ENCODE data around the gene AMOTL2. TPM values are rescaled to one million over a fixed set of nuclear protein-coding genes. Genes with fewer than 3 reads are reported as not detected.

AMOTL2 gene
- total and polyA plus RNA-seq, 4 donors = 4.2 to 16.7 (median 9.4) TPM

DNA sequence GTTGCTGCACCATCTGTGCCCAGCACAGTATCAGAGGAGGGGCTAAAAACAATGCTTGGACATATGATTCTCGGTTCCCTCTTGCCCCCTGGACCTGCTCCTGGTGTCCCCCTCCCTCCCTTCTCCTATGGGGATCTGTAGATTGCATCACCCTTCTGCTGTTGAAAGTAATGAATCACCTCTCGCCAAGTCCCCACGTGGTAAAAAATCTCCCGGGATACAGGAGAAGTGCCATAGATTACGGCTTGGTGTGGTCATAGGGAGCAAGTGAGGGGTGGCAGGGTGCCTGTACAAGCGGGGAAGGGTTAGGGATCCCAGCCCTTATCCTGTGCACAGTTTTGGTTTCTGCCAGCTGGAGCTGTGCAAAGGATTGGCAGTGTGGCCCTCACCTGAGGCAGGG, 37.7 kb downstream of the AMOTL2 start:
- Histone ChIP-seq H3K27me3 (ENCODE audit: control insufficient read depth in 4 of 4, insufficient read depth in 4 of 4, low read length in 3 of 4) (no peaks in the 10 kb centered on the region), H3K9me3 (ENCODE audit: control insufficient read depth in 4 of 4, low read length in 3 of 4) (no peaks in the 10 kb centered on the region), H3K27ac (ENCODE audit: low read depth in 1 of 2, low read length in 2 of 2) (no peak overlapping the region), H3K9ac (ENCODE audit: low read depth in 1 of 2, low read length in 2 of 2) (no peak overlapping the region), H3K4me1 (ENCODE audit: control insufficient read depth in 4 of 4, insufficient read depth in 4 of 4, low read length in 3 of 4) (no peaks in the 10 kb centered on the region), H3K4me3 (ENCODE audit: low read depth in 1 of 3, low read length in 3 of 3) (no peak overlapping the region), H3K36me3 (ENCODE audit: control insufficient read depth in 4 of 4, insufficient read depth in 3 of 4, low read depth in 1 of 4, low read length in 3 of 4) (peaks cover 0 to 7% (median 0%) of the 10 kb centered on the region in 4 donors)
- WGBS = 81% methylated on average over 6 of the region's 6 CpGs
- no peak for DNase-seq (ENCODE audit: low spot score)
- TF ChIP-seq SP1 (IDR thresholded peaks at IDR 0.05) = no peak
- TF ChIP-seq FOXA2 (IDR thresholded peaks at IDR 0.05) = no peak
- TF ChIP-seq, protein P1, sequence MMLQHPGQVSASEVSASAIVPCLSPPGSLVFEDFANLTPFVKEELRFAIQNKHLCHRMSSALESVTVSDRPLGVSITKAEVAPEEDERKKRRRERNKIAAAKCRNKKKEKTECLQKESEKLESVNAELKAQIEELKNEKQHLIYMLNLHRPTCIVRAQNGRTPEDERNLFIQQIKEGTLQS (IDR thresholded peaks at IDR 0.05) = no peak
- no peak for TF ChIP-seq TAF1 (conservative IDR thresholded peaks at IDR 0.05)
- TF ChIP-seq, protein P2, sequence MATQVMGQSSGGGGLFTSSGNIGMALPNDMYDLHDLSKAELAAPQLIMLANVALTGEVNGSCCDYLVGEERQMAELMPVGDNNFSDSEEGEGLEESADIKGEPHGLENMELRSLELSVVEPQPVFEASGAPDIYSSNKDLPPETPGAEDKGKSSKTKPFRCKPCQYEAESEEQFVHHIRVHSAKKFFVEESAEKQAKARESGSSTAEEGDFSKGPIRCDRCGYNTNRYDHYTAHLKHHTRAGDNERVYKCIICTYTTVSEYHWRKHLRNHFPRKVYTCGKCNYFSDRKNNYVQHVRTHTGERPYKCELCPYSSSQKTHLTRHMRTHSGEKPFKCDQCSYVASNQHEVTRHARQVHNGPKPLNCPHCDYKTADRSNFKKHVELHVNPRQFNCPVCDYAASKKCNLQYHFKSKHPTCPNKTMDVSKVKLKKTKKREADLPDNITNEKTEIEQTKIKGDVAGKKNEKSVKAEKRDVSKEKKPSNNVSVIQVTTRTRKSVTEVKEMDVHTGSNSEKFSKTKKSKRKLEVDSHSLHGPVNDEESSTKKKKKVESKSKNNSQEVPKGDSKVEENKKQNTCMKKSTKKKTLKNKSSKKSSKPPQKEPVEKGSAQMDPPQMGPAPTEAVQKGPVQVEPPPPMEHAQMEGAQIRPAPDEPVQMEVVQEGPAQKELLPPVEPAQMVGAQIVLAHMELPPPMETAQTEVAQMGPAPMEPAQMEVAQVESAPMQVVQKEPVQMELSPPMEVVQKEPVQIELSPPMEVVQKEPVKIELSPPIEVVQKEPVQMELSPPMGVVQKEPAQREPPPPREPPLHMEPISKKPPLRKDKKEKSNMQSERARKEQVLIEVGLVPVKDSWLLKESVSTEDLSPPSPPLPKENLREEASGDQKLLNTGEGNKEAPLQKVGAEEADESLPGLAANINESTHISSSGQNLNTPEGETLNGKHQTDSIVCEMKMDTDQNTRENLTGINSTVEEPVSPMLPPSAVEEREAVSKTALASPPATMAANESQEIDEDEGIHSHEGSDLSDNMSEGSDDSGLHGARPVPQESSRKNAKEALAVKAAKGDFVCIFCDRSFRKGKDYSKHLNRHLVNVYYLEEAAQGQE (IDR thresholded peaks at IDR 0.05) = no peak
- TF ChIP-seq JUND (IDR thresholded peaks at IDR 0.05) = no peak
- no peak for TF ChIP-seq GABPA (IDR thresholded peaks at IDR 0.05 in 1 of 2, conservative IDR thresholded peaks at IDR 0.05 in 1 of 2)
- TF ChIP-seq NR2F2 (IDR thresholded peaks at IDR 0.05) = no peak
- no peak for TF ChIP-seq RAD21 (IDR thresholded peaks at IDR 0.05)
- no peak for TF ChIP-seq YY1 (IDR thresholded peaks at IDR 0.05)
- TF ChIP-seq, protein P3, sequence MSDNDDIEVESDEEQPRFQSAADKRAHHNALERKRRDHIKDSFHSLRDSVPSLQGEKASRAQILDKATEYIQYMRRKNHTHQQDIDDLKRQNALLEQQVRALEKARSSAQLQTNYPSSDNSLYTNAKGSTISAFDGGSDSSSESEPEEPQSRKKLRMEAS (IDR thresholded peaks at IDR 0.05) = no peak
- TF ChIP-seq FOXA1 (IDR thresholded peaks at IDR 0.05) = no peak
- TF ChIP-seq RXRA (IDR thresholded peaks at IDR 0.05) = no peak

DNA sequence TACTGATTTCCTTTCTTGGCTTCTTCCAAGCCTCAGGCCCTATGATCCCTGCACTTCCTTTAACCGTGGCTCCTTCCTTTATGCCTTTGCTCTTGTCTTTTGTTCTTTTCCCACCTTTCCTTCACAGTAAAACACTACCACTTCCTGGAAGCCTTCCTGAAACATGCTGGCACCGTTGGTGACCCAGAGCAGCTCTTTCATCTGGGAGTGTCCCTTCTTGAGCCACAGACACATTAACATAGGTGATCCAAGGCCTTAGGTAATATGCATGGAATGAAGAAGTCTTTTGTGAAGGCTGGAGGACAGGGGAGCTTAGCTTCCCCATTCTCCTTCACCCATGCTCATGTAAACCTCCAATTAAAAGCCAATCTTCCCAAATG, 39.4 kb downstream of the AMOTL2 start:
- no peaks in the 10 kb centered on the region for H3K4me1 ChIP-seq (ENCODE audit: control insufficient read depth in 4 of 4, insufficient read depth in 4 of 4, low read length in 3 of 4)
- DNase-seq (ENCODE audit: low spot score) = no peak
- WGBS = 61% methylated on average over 2 of the region's 2 CpGs
- TF ChIP-seq, protein P4, sequence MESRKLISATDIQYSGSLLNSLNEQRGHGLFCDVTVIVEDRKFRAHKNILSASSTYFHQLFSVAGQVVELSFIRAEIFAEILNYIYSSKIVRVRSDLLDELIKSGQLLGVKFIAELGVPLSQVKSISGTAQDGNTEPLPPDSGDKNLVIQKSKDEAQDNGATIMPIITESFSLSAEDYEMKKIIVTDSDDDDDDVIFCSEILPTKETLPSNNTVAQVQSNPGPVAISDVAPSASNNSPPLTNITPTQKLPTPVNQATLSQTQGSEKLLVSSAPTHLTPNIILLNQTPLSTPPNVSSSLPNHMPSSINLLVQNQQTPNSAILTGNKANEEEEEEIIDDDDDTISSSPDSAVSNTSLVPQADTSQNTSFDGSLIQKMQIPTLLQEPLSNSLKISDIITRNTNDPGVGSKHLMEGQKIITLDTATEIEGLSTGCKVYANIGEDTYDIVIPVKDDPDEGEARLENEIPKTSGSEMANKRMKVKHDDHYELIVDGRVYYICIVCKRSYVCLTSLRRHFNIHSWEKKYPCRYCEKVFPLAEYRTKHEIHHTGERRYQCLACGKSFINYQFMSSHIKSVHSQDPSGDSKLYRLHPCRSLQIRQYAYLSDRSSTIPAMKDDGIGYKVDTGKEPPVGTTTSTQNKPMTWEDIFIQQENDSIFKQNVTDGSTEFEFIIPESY (IDR thresholded peaks at IDR 0.05) = no peak
- no peak for TF ChIP-seq FOXA1 (IDR thresholded peaks at IDR 0.05)
- no peak for TF ChIP-seq HNF4A (conservative IDR thresholded peaks at IDR 0.05)
- TF ChIP-seq JUND (IDR thresholded peaks at IDR 0.05) = no peak
- no peak for TF ChIP-seq HNF4G (IDR thresholded peaks at IDR 0.05)
- no peak for TF ChIP-seq NR2F2 (IDR thresholded peaks at IDR 0.05)
- TF ChIP-seq, protein P3 (IDR thresholded peaks at IDR 0.05) = no peak
- TF ChIP-seq YY1 (IDR thresholded peaks at IDR 0.05) = no peak
- no peak for TF ChIP-seq GABPA (IDR thresholded peaks at IDR 0.05 in 1 of 2, conservative IDR thresholded peaks at IDR 0.05 in 1 of 2)
- TF ChIP-seq, protein P1 (IDR thresholded peaks at IDR 0.05) = no peak
- TF ChIP-seq RAD21 (IDR thresholded peaks at IDR 0.05) = no peak
- no peaks in the 10 kb centered on the region for H3K9me3 ChIP-seq (ENCODE audit: control insufficient read depth in 4 of 4, low read length in 3 of 4)
- no peak overlapping the region for H3K27ac ChIP-seq (ENCODE audit: low read depth in 1 of 2, low read length in 2 of 2)
- no peaks in the 10 kb centered on the region for H3K27me3 ChIP-seq (ENCODE audit: control insufficient read depth in 4 of 4, insufficient read depth in 4 of 4, low read length in 3 of 4)
- no peak overlapping the region for H3K9ac ChIP-seq (ENCODE audit: low read depth in 1 of 2, low read length in 2 of 2)
- no peaks in the 10 kb centered on the region for H3K36me3 ChIP-seq (ENCODE audit: control insufficient read depth in 4 of 4, insufficient read depth in 3 of 4, low read depth in 1 of 4, low read length in 3 of 4)
- no peak overlapping the region for H3K4me3 ChIP-seq (ENCODE audit: low read depth in 1 of 3, low read length in 3 of 3)
